Stomach (tissue), 9 donors: ENCODE results near the gene CSMD2. TPM values are rescaled to one million over a fixed set of nuclear protein-coding genes. Genes with fewer than 3 reads are reported as not detected.

ENCODE experiments used
- DNase-seq, 2 donors: peaks; one replicate each; pipeline versions ENCODE4 v3.0.0 to v3.0.0-alpha.2; 2013 to 2019
- H3K27ac ChIP-seq, 5 donors: fragments of 200-600 bp in 4 of 5; sonication (generic) in 4 of 5; one replicate each; pipeline ENCODE4 v1.5.1; 2013 to 2019; ENCODE audit warnings: mild to moderate bottlenecking in 1 of 5, moderate library complexity in 1 of 5
- H3K27me3 ChIP-seq, 3 donors: fragments of 200-600 bp; sonication (generic); one replicate each; pipeline ENCODE4 v1.5.1; 2017 to 2019; ENCODE audit warnings: mixed run types in 1 of 3
- H3K36me3 ChIP-seq, 4 donors: fragments of 200-600 bp; sonication (generic); 1 replicate in 3 of 4; 2 replicates in 1 of 4; pipeline ENCODE4 v1.5.1; 2016 to 2019
- H3K4me1 ChIP-seq, 4 donors: fragments of 200-600 bp; sonication (generic); one replicate each; pipeline ENCODE4 v1.5.1; 2016 to 2019
- H3K4me3 ChIP-seq, 4 donors: fragments of 200-600 bp; sonication (generic) in 3 of 4; one replicate each; pipeline ENCODE4 v1.5.1; 2016 to 2019; ENCODE audit warnings: mild to moderate bottlenecking in 1 of 4
- H3K9me3 ChIP-seq, 4 donors: fragments of 200-600 bp; sonication (generic); one replicate each; pipeline ENCODE4 v1.5.1; 2016 to 2019
- EP300 ChIP-seq: sonication (generic); formaldehyde crosslinking; IDR thresholded peaks from one replicate; pipeline ENCODE4 v1.6.1; 2017; ENCODE audit warnings: antibody characterized with exemption
- POLR2A ChIP-seq, 4 donors: fragments of 450-650 bp; IDR thresholded peaks; one replicate each; pipeline ENCODE4 v1.6.1; 2016; ENCODE audit warnings: antibody characterized with exemption in 4 of 4, control low read depth in 2 of 4, mild to moderate bottlenecking in 1 of 4, moderate library complexity in 1 of 4
- POLR2AphosphoS5 ChIP-seq, 3 donors: sonication (generic); formaldehyde crosslinking; IDR thresholded peaks; one replicate each; pipeline ENCODE4 v1.6.1; 2016; ENCODE audit warnings: antibody characterized with exemption in 3 of 3
- WGBS, 5 donors: extraction: QIAGEN DNeasy Blood & Tissue Kit in 3 of 5; methylation state at CpG; one replicate each; pipeline versions ENCODE4 v1.1.5 to v1.1.7; 2013 to 2018; 5-methylcytosine and 5-hydroxymethylcytosine counted together
- intact Hi-C: fragments of 100-400 bp; cut with DNase I; formaldehyde crosslinking; loops from one replicate; pipeline ENCODE4 v1.15.1; 2023; ENCODE audit warnings: low total_unique reads
- polyA plus RNA-seq, 3 donors: library from polyadenylated mRNA; stranded (reverse); fragments of 200-250 nt; gene quantifications; one replicate each; pipeline ENCODE4 v1.2.3, GENCODE V29; 2013
- total RNA-seq, 5 donors: library from RNA; depleted of rRNA; stranded (reverse); fragments of >200 nt; gene quantifications; one replicate each; pipeline versions ENCODE4 v1.1.0 to v1.2.3, GENCODE V29; 2014 to 2016
- TF ChIP-seq, protein P1 (sequence below), 7 experiments: fragments of 450-650 bp in 4 of 7; fragments of 200-600 bp in 3 of 7; sonication (generic) in 3 of 7; IDR thresholded peaks; one replicate each; pipeline ENCODE4 v1.5.1; 2016 to 2019; ENCODE audit warnings: antibody characterized with exemption in 7 of 7, control low read depth in 2 of 7, mild to moderate bottlenecking in 1 of 7
- donor health status: healthy with polysubstance abuse.
- donor health status: Bipolar disorder and iron deficiency.
- donor health status: healthy.

The CSMD2 gene
- total and polyA plus RNA-seq, 8 donors = 0.10 to 3.5 (median 0.37) TPM; not detected in 1

DNA sequence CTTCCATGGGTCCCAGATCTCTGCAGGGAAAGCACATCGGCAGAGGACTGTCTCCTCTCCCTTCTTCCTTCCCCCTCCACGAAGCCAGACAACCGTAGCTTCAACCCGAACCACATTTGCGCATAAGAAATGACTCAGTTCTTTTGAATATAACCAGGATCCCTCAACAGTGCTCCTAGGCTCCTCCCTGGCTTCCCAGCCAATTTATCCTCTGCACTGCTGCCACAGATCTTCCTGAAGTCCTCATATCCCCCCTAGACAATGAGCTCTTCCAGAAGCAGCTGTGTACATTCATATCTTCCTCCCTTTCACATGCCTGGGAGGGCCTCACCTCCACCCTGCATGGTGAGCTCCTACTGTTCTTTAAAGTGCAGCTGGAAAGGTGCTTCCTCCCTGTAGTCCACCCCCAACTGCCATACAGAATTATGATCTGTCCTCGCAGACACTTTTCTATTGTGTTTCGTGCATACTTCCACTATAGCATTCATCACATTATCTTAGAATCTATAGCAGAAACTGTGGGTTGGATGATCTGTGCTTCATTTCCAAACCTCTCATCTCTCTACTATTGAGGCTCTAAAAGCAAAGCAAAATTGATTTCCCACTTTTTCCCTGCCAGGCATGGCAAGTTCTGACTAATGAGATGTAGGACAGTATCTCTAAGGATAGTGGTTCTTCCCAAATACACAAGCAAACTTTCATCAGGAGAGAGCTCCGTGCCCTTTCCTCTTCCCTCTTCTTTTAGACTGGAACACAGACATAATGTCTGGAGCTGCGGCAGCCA, 480.4 kb downstream of the CSMD2 start:
- Histone ChIP-seq H3K9me3 (no peaks in the 10 kb centered on the region), H3K4me3 (no peak overlapping the region), H3K27me3 (peaks cover 0 to 44% (median 13%) of the 10 kb centered on the region in 3 donors), H3K27ac (no peak overlapping the region), H3K4me1 (no peaks in the 10 kb centered on the region), H3K36me3 (no peaks in the 10 kb centered on the region)
- TF ChIP-seq EP300 (no peak), POLR2AphosphoS5 (IDR thresholded peaks at IDR 0.05) (no peak), POLR2A (IDR thresholded peaks at IDR 0.05) (no peak)
- TF ChIP-seq, protein P1, sequence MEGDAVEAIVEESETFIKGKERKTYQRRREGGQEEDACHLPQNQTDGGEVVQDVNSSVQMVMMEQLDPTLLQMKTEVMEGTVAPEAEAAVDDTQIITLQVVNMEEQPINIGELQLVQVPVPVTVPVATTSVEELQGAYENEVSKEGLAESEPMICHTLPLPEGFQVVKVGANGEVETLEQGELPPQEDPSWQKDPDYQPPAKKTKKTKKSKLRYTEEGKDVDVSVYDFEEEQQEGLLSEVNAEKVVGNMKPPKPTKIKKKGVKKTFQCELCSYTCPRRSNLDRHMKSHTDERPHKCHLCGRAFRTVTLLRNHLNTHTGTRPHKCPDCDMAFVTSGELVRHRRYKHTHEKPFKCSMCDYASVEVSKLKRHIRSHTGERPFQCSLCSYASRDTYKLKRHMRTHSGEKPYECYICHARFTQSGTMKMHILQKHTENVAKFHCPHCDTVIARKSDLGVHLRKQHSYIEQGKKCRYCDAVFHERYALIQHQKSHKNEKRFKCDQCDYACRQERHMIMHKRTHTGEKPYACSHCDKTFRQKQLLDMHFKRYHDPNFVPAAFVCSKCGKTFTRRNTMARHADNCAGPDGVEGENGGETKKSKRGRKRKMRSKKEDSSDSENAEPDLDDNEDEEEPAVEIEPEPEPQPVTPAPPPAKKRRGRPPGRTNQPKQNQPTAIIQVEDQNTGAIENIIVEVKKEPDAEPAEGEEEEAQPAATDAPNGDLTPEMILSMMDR (IDR thresholded peaks at IDR 0.05) = no peak
- 71 to 85% (median 80%) methylated on average over 9 of the region's 9 CpGs for WGBS, 5 donors
- intact Hi-C loops = no loop called here
- no peak for DNase-seq

DNA sequence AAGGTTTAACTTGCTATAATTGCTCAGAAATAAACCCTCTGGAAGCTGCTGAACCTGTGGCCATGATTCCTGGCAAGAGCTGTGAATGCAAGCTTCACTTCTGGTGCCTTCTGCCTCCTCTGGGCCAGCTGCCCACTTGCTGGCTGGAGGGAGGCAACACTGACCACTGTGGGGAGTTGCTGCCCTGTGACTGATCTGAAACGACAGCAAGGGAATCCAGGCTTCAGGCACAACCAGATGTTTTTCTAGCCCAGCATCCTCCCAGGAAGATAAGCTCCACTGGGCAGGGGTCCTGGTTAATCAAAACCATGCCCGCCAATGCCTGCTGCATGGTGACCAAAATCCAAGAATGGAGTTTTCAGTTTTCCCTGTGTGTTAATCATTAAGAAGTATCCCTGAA, 481.1 kb downstream of the CSMD2 start:
- TF ChIP-seq POLR2A (IDR thresholded peaks at IDR 0.05) = no peak
- TF ChIP-seq POLR2AphosphoS5 (IDR thresholded peaks at IDR 0.05) = no peak
- no peak for TF ChIP-seq EP300
- TF ChIP-seq, protein P1 (IDR thresholded peaks at IDR 0.05) = no peak
- no peak overlapping the region for H3K27ac ChIP-seq
- no peaks in the 10 kb centered on the region for H3K4me1 ChIP-seq
- no peaks in the 10 kb centered on the region for H3K9me3 ChIP-seq
- H3K4me3 ChIP-seq = no peak overlapping the region
- WGBS, 5 donors = 28 to 49% (median 43%) methylated on average over 2 of the region's 2 CpGs
- intact Hi-C loops = no loop called here
- peaks cover 0 to 42% (median 13%) of the 10 kb centered on the region in 3 donors for H3K27me3 ChIP-seq
- peak in 1 of 2 donors; percentile 6 for DNase-seq
- no peaks in the 10 kb centered on the region for H3K36me3 ChIP-seq

DNA sequence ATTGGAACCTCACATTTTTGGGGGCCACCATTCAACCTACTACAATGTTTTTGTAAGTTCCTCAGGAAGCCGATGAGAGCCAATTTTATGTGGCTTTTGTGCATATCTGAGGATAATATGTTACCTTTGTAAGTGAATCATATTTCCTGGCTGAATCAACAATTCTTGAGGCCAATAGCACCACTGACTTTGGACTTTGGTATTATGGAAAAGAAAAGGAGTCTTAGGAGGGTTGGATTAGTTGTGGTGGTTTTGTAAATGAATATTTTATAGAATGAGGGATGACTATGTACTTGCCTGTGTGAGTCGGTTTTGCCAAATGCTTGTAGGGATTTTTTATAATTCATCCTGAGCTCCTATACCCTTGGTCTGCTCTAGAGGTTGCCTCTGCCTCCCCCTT, 482.7 kb downstream of the CSMD2 start:
- DNase-seq = no peak
- Histone ChIP-seq H3K27me3 (peaks cover 0 to 42% (median 13%) of the 10 kb centered on the region in 3 donors), H3K27ac (no peak overlapping the region), H3K4me3 (no peak overlapping the region), H3K9me3 (no peaks in the 10 kb centered on the region), H3K36me3 (no peaks in the 10 kb centered on the region), H3K4me1 (no peaks in the 10 kb centered on the region)
- no peak for TF ChIP-seq EP300
- TF ChIP-seq POLR2AphosphoS5 (IDR thresholded peaks at IDR 0.05) = no peak
- no peak for TF ChIP-seq POLR2A (IDR thresholded peaks at IDR 0.05)
- TF ChIP-seq, protein P1 (IDR thresholded peaks at IDR 0.05) = no peak
- intact Hi-C loops = no loop called here
- 89 to 96% (median 92%) methylated on average over 2 of the region's 2 CpGs for WGBS, 5 donors

DNA sequence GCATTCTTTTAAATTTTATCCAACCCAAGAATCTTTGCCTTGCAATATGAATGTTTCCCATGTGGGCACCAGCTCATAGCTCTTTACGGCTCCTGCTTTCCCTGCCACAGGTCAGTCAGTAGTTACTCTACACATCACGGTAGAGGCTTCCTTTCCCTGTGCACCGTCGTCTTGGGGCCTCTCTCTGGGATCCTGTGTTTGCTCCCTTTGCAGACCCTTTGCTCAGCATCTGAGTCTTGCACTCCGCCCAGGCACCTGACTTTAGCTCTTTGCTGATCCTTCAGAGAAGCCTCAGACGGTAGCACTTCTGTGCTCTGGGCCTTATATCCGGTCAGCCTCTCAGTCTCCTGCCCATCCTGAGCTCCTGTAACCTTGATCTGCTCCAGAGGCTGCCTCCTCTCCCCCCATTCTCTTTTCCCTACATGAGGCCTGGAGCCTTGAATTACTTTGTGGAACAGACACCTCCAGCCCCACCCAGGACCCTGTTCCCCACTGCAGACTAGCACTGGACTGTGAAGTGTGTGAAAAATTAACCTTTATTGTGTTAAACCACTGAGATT, 484.7 kb downstream of the CSMD2 start:
- DNase-seq = no peak
- H3K27me3 ChIP-seq = peaks cover 0 to 26% (median 4%) of the 10 kb centered on the region in 3 donors
- no peak overlapping the region for H3K4me3 ChIP-seq
- no peaks in the 10 kb centered on the region for H3K4me1 ChIP-seq
- no peak overlapping the region for H3K27ac ChIP-seq
- intact Hi-C loops = no loop called here
- TF ChIP-seq POLR2A (IDR thresholded peaks at IDR 0.05) (no peak), POLR2AphosphoS5 (IDR thresholded peaks at IDR 0.05) (no peak), EP300 (no peak)
- H3K9me3 ChIP-seq = no peaks in the 10 kb centered on the region
- WGBS, 5 donors = 83 to 89% (median 88%) methylated on average over 7 of the region's 7 CpGs
- H3K36me3 ChIP-seq = no peaks in the 10 kb centered on the region
